NCI-H510A treated with DMSO at 0.1 percent for 48 hours (cell line): ENCODE results near the gene GABRP.
A peak's percentile ranks its signal among the peaks of the same experiment; 100 is the strongest.

Experiments
- DNase-seq: peaks from one replicate; lab custom pipeline; 2025; lab: John Stamatoyannopoulos, UW

GABRP gene

DNA sequence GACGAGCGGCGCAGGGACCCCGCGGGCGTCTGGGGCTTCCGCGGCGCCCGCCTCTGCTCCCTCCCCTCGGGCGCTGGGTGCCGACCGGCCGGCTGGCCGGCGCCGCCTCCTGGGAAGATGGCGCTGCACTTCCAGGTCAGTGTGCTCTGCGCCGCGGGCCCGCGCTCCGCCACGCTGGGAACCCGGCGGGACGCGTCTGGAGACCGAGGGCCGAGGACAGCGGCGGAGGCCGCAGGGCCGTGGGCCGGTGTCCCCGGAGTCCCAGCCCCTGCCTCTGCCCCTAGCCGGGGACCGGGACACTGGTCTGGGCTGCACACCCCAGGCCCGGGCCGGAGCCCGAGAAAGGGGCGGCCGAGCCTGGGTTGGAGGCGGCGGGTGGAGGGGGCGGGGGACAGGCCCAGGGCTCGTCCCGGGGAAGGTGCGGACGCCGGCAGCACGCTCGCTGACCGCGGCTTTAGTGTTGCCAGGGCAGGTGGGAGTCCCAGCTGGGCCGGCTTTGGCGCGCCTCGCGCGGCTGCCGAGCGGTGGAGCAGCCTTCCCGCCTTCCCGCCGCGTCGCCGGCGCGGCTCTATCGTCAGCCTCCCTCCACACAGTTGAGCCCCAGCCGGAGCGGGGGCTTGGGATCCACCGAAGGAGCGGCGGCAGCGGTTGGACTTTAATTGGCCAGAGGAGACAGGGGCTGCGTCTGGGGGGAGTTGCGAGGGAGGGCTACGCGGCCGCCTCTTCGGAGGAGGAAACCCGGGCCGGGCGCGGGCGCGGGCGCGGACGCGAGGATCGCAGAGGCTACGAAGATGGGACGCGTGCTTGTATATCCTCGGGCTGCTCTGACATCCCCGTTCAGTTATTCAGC, 78.6 kb downstream of the GABRP start, which contains the start of gene RANBP17:
Gene RANBP17 (plus strand): TSS at position 102 of the 850 bp plus-strand sequence.
- DNase-seq: peak; percentile 23

DNA sequence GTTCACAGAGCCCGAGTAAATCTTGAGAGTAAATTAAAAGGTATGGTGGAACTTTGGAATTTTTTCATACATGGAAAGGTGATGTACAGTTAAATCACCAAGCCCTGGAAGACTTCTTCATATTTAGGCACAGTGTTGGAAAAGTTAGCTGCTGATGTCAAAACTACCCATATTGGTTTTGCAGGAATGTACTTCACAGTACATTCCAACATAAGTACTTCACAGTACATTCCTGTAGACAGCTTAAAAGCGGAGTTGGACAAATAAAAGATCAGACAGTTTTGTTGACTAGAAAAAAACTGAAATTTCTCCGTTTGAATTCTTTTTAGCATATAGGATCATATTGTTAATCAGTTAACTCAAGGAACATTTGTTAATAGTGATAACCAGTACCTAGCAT, 80.1 kb downstream of the GABRP start:
- no peak for DNase-seq
